Thymus (tissue), 11 donors: ENCODE results near the gene EIF4EBP3. TPM values are rescaled to one million over a fixed set of nuclear protein-coding genes. Genes with fewer than 3 reads are reported as not detected.
"Not testable (repeated sequence)": the region's sequence is repeated elsewhere in the genome, so short reads cannot be mapped to it uniquely, and the experiment has no call there.

Source experiments
- DNase-seq, 9 donors: peaks; one replicate each; pipeline ENCODE4 v3.0.0-alpha.2; 2013; ENCODE audit warnings: low spot score in 9 of 9, low read depth in 6 of 9, missing footprints in 1 of 9
- H3K27ac ChIP-seq, 2 donors: one replicate each; pipeline ENCODE4 v1.5.1; 2013; ENCODE audit warnings: control low read depth in 1 of 2, low read depth in 1 of 2, low read length in 1 of 2, mild to moderate bottlenecking in 1 of 2, moderate library complexity in 1 of 2
- H3K27me3 ChIP-seq, 2 donors: one replicate each; pipeline ENCODE4 v1.5.1; 2013; ENCODE audit warnings: low read length in 1 of 2; ENCODE audit not compliant: control insufficient read depth in 2 of 2, insufficient read depth in 1 of 2
- H3K36me3 ChIP-seq, 2 donors: one replicate each; pipeline ENCODE4 v1.5.1; 2013; ENCODE audit warnings: low read length in 1 of 2, mild to moderate bottlenecking in 1 of 2, moderate library complexity in 1 of 2; ENCODE audit not compliant: control insufficient read depth in 2 of 2, insufficient read depth in 2 of 2
- H3K4me1 ChIP-seq, 2 donors: one replicate each; pipeline ENCODE4 v1.5.1; 2013; ENCODE audit warnings: low read length in 2 of 2; ENCODE audit not compliant: control insufficient read depth in 2 of 2, insufficient read depth in 2 of 2
- H3K4me3 ChIP-seq, 2 donors: one replicate each; pipeline ENCODE4 v1.5.1; 2013; ENCODE audit warnings: low read length in 2 of 2, control low read depth in 1 of 2, mild to moderate bottlenecking in 1 of 2
- H3K9me3 ChIP-seq, 2 donors: one replicate each; pipeline ENCODE4 v1.5.1; 2013; ENCODE audit warnings: low read length in 1 of 2, mild to moderate bottlenecking in 1 of 2; ENCODE audit not compliant: control insufficient read depth in 2 of 2, insufficient read depth in 1 of 2
- WGBS: extraction: QIAGEN DNeasy Blood & Tissue Kit; methylation state at CpG from one replicate; pipeline ENCODE4 v1.1.7; 2013; 5-methylcytosine and 5-hydroxymethylcytosine counted together
- polyA plus RNA-seq: library from polyadenylated mRNA; stranded (reverse); fragments of 200-250 nt; gene quantifications from one replicate; pipeline ENCODE4 v1.2.3, GENCODE V29; 2013
- total RNA-seq: library from RNA; stranded (reverse); fragments of 120-200 nt; gene quantifications from one replicate; pipeline ENCODE4 v1.2.4, GENCODE V29; 2013
- donor health status: healthy.

EIF4EBP3 gene
- total and polyA plus RNA-seq, 2 donors: 4.5 to 48.7 TPM

DNA sequence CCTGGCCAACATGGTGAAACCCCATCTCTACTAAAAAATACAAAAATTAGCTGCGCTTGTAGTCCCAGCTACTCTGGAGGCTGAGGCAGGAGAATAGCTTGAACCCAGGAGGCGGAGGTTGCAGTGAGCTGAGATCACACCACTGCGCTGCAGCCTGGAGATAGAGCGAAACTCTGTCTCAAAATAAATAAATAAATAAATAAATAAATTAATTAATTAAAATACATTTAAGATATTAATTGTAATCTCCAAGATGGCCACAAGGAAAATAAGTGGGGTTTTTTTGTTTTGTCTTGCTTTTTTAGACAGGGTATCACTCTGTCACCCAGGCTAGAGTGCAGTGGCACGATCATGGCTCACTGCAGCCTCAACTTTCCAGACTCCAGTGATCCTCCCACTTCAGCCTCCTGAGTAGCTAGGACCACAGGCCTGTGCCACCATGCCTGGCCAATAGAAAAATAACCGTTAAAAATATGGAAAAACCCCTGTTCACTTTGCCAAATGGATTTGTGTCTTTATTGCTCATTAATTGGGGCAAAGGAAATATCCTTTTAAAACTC lies 31.8 kb downstream of the EIF4EBP3 start:
- not testable (repeated sequence) for H3K27ac ChIP-seq, H3K36me3 ChIP-seq, H3K9me3 ChIP-seq, H3K27me3 ChIP-seq, H3K4me1 ChIP-seq, H3K4me3 ChIP-seq, DNase-seq
- 94% methylated on average over 6 of the region's 6 CpGs for WGBS

DNA sequence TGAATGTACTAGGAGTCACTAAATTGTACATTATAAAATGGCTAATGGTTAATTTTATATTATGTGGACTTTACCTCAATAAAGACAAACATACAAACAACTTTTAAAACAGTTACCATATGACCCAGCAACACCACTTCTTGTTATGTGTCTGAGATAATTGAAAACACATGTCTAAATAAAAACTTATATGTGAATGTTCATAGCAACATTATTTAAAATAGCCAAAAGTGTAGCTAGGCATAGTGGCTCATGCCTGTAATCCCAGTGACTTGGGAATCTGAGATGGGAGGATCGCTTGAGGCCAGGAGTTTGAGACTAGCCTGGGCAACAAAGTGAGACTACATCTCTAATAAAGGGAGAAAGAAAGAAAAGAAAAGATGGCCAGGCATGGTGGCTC lies 40.0 kb downstream of the EIF4EBP3 start:
- DNase-seq: no peak
- H3K9me3 ChIP-seq: no peaks in the 10 kb centered on the region
- H3K4me1 ChIP-seq: no peaks in the 10 kb centered on the region
- H3K27ac ChIP-seq: no peak overlapping the region
- no peaks in the 10 kb centered on the region for H3K36me3 ChIP-seq
- WGBS: 97% methylated on average over 1 of the region's 1 CpG
- no peak overlapping the region for H3K4me3 ChIP-seq
- H3K27me3 ChIP-seq: peaks cover 0 to 5% of the 10 kb centered on the region in 2 donors

DNA sequence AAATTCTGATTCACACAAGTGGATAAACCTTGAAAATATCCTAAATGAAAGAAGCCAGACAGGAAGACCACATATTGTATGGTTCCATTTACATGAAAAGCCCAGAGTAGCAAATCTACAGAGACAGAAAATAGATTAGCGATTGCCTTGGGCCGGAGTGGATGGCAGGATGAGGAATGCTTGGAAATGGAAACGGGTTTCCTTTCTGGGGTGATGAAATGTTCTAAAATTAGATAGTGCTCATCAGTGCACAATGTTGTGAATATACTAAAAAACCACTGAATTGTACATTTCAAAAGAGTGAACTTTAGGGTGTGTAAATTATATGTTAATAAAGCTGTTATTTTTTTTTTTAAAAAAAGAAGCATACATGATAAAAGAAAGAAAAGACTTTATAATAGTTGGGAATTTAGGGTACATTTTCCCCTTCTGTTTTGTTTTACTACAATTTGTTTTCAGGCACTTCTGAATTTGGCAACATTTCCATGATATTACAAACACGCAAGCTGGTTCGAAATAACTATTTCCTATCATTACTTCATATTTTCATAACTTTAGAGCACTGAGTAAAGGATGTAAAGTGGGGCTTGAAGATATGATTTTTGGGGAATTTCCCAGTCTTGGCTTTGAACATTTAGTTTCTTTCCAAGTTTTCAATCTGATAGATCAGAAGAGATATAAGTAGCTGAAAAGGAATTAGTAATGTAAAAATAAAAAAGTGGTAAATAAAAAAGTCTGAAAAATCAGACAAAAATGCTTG lies 41.0 kb downstream of the EIF4EBP3 start:
- Histone ChIP-seq H3K4me3 (no peak overlapping the region), H3K27me3 (peaks cover 0 to 3% of the 10 kb centered on the region in 2 donors), H3K9me3 (no peaks in the 10 kb centered on the region), H3K36me3 (no peaks in the 10 kb centered on the region), H3K4me1 (no peaks in the 10 kb centered on the region), H3K27ac (no peak overlapping the region)
- WGBS: 97% methylated on average over 5 of the region's 5 CpGs
- no peak for DNase-seq

DNA sequence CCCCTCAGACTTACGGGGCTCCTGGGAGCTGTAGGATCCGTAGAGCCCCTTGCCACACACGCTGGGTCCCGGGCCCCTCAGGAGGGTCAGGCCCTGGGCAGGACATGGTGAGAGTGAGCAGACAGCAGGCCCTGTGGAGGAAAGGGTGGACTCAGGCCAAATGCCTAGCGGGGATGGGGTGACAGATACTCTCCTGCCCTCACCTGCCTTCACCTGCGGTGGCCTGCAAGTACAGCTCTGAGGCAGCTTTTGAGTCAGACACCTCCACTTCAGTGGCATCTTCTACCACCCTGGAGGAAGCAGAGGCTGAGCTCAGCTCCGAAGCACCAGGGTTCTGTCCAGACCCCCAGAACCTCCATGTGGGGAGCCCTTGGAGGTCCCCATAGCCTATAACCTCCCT lies 43.4 kb downstream of the EIF4EBP3 start:
- Histone ChIP-seq H3K4me3 (no peak overlapping the region), H3K27ac (no peak overlapping the region), H3K36me3 (no peaks in the 10 kb centered on the region), H3K27me3 (peaks cover 0 to 8% of the 10 kb centered on the region in 2 donors), H3K9me3 (no peaks in the 10 kb centered on the region), H3K4me1 (no peaks in the 10 kb centered on the region)
- DNase-seq: no peak
- WGBS: 95% methylated on average over 7 of the region's 7 CpGs

DNA sequence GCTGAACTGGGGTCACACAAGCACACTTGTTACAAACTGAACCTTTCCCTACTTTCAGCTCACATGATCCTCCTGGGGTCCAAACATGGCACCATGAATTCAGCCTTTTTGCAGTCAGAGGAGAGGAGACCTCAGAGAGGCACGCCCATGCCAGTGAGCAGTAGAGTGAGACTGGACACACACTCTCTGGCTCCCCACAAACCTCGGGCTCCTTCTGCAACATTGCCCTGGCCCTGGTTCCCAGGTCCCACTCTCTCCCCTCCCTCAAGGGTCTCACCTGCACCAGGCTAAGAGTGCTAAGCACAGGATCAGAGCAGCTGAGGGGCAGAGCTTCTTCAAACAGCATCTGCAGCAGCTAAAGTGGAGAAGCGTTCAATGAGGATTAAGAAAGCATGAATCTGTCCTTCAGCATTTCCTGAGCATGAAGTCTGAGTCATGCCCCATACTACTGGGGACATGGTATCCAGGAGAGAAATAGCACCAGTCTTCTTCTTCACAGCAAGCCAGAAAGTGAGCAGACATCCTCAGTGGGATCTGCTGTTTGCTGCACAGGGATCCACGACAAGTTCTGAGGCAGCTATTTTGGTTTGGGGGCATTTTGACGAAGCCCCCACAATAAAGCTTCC lies 44.4 kb downstream of the EIF4EBP3 start:
- H3K27ac ChIP-seq: no peak overlapping the region
- no peaks in the 10 kb centered on the region for H3K9me3 ChIP-seq
- no peaks in the 10 kb centered on the region for H3K36me3 ChIP-seq
- DNase-seq: no peak
- 88% methylated on average over 5 of the region's 5 CpGs for WGBS
- H3K4me3 ChIP-seq: no peak overlapping the region
- H3K27me3 ChIP-seq: peaks cover 0 to 8% of the 10 kb centered on the region in 2 donors
- H3K4me1 ChIP-seq: no peaks in the 10 kb centered on the region

DNA sequence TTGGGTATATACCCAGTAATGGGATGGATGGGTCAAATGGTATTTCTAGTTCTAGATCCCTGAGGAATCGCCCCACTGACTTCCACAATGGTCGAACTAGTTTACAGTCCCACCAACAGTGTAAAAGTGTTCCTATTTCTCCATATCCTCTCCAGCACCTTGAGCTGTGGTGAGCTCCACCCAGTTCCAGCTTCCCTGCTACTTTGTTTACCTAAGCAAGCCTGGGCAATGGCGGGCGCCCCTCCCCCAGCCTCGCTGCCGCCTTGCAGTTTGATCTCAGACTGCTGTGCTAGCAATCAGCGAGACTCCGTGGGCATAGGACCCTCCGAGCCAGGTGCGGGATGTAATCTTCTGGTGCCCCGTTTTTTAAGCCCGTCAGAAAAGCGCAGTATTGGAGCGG lies 45.6 kb downstream of the EIF4EBP3 start:
- H3K9me3 ChIP-seq, H3K4me3 ChIP-seq, H3K36me3 ChIP-seq, H3K4me1 ChIP-seq, H3K27ac ChIP-seq, DNase-seq, H3K27me3 ChIP-seq: not testable (repeated sequence)
- WGBS: 70% methylated on average over 11 of the region's 14 CpGs

DNA sequence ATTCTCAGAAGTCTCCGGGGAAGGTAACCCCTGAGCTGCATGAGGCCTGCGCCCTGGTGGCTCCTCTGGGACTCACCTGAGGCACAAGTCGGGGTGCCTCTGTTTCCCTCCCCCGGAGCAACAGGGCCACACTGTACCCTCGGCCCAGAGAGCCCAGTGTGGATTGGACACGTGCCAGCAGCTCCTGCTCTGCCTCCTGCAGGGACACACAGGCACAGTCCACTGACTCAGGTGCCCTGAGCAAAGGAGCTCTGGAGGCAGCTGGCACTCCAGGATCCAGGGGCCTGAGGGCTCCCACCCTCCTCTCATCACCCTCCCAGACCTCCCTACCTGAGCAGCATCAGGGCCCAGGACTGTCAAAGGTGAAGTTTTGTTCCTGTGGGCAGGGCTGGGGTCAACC lies 46.7 kb downstream of the EIF4EBP3 start:
- peaks cover 0 to 8% of the 10 kb centered on the region in 2 donors for H3K27me3 ChIP-seq
- H3K4me1 ChIP-seq: no peaks in the 10 kb centered on the region
- H3K4me3 ChIP-seq: no peak overlapping the region
- no peaks in the 10 kb centered on the region for H3K36me3 ChIP-seq
- DNase-seq: no peak
- H3K9me3 ChIP-seq: no peaks in the 10 kb centered on the region
- WGBS: 94% methylated on average over 6 of the region's 6 CpGs
- no peak overlapping the region for H3K27ac ChIP-seq

DNA sequence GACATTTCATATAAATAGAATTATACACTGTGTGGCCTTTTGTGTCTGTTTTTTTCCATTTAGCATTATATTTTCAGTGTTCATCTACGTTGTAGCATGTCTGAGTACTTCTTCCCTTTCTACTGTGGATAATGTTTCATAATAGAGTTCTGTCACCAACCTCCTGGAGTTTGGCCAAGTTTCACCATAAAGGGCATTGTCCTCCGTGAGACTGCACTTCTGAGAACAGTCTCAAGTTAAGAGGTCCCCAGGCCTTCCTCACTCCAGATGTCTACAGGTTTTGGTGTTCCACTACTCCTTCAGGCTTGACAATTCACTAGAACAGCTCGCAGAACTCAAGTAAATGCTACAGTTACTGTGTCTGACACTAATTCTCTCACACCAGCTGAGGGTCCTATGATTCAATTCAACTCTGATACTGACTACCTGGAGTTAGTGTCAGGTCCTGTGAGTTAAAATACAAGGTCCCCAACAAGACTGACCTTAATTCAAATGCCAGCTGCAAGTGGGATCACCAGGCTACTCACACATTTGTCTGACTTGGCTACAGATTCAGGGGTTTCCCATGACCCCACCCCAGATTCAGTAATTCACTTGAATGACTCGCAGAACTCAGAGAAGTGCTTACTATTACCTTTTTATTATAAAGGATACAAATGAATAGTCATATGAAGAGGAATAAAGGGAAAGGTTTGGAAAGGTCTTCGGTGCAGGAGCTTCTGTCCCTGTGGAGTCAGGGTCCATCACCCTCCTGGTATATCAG lies 48.3 kb downstream of the EIF4EBP3 start:
- Histone ChIP-seq H3K4me3 (no peak overlapping the region), H3K36me3 (no peaks in the 10 kb centered on the region), H3K9me3 (no peaks in the 10 kb centered on the region), H3K27me3 (peaks cover 0 to 7% of the 10 kb centered on the region in 2 donors), H3K4me1 (no peaks in the 10 kb centered on the region), H3K27ac (no peak overlapping the region)
- WGBS: 65% methylated on average over 5 of the region's 5 CpGs
- peak in 1 of 9 donors; percentile 12 for DNase-seq

DNA sequence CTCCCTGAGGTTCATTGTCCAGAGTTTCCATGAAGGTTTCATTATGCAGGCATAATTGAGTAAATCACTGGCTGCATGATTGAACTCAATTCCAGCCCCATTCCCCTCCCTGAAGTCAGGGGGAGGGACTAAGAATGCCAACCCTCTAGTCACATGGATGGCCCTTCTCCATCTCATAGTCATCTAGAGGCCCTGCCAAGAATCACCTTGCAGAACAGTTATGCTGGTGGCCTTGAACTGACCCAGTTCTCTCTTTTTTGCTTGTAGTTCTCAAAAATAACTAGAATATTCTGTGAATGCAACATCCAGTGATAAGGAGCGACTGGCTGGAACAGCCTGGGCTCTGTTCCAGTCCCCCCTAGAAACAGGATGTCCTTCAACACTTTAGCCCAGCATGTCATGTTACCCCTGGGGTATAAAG lies 48.9 kb downstream of the EIF4EBP3 start:
- 90% methylated on average over 1 of the region's 1 CpG for WGBS
- Histone ChIP-seq H3K4me3 (no peak overlapping the region), H3K36me3 (no peaks in the 10 kb centered on the region), H3K4me1 (no peaks in the 10 kb centered on the region), H3K27me3 (peaks cover 0 to 5% of the 10 kb centered on the region in 2 donors), H3K9me3 (no peaks in the 10 kb centered on the region), H3K27ac (no peak overlapping the region)
- no peak for DNase-seq
